Activated CD4-positive, alpha-beta T cell treated with anti-CD3 and anti-CD28 coated beads for 24 hours (primary cell): ENCODE results near the gene NFS1.
"Not testable (repeated sequence)": the region's sequence is repeated elsewhere in the genome, so short reads cannot be mapped to it uniquely, and the experiment has no call there.

Experiments used
- DNase-seq, 2 donors: peaks; one replicate each; pipeline ENCODE4 v3.0.0-alpha.2; 2020; ENCODE audit warnings: low read depth in 2 of 2

NFS1 gene

GRCh38 chr20:35729836-35730582 lies 30.9 kb upstream of the NFS1 start:
- no peak for DNase-seq

- DNase-seq, result no peak
Observed at GRCh38 chr20:35729283-35729807, 30.2 kb upstream of the NFS1 start.

- DNase-seq, result no peak
Observed at GRCh38 chr20:35726842-35727711, 27.9 kb upstream of the NFS1 start.

GRCh38 chr20:35724321-35725230 lies 25.4 kb upstream of the NFS1 start:
- DNase-seq, result no peak

GRCh38 chr20:35723652-35724320 lies 24.6 kb upstream of the NFS1 start:
- DNase-seq, result not testable (repeated sequence)

GRCh38 chr20:35723275-35723639 lies 24.1 kb upstream of the NFS1 start:
- not testable (repeated sequence) for DNase-seq

- no peak for DNase-seq
Observed at GRCh38 chr20:35721621-35722020, 22.5 kb upstream of the NFS1 start.

GRCh38 chr20:35721219-35721618 lies 22.1 kb upstream of the NFS1 start:
- DNase-seq, result no peak

GRCh38 chr20:35720165-35721123 lies 21.3 kb upstream of the NFS1 start:
- no peak for DNase-seq

- DNase-seq, result no peak
Observed at GRCh38 chr20:35719717-35720116, 20.6 kb upstream of the NFS1 start.

GRCh38 chr20:35718972-35719635 lies 20.0 kb upstream of the NFS1 start:
- no peak for DNase-seq

GRCh38 chr20:35718321-35718720 lies 19.2 kb upstream of the NFS1 start:
- not testable (repeated sequence) for DNase-seq

- no peak for DNase-seq
Observed at GRCh38 chr20:35716330-35716729, 17.2 kb upstream of the NFS1 start.

- no peak for DNase-seq
Observed at GRCh38 chr20:35715652-35716051, 16.5 kb upstream of the NFS1 start.

- DNase-seq, result no peak
Observed at GRCh38 chr20:35714127-35714526, 15.0 kb upstream of the NFS1 start.

GRCh38 chr20:35713120-35713519 lies 14.0 kb upstream of the NFS1 start:
- not testable (repeated sequence) for DNase-seq

GRCh38 chr20:35711588-35712209 lies 12.5 kb upstream of the NFS1 start:
- DNase-seq, result no peak

GRCh38 chr20:35710884-35711587 lies 11.9 kb upstream of the NFS1 start:
- no peak for DNase-seq
